Measurements from ENCODE around the gene AMZ1.

Gene AMZ1

DNA sequence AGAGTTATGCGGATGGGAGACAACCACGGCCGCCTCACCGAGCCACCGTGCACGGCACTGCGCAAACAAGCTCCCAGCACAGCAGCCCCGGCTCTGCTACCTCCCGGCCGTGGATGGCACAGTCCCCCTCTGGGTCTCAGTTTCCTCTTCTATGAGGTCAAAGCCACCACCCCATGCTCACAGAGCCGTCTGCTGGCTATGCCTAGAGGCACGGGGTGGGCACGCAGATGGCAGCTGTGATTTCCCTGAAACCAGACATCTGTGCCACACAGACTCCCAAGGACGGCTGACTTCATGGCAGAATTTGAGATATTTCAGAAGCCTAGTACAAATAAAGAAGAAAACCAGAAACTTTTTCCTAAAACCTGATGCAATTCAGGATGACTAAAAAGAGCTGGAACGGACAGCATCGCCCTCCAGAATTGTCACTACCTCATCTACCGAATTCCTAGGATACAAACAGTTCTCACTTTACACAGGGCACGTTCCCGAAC lies 73.2 kb downstream of the AMZ1 start:
- no peak overlapping the region for H3K4me3 ChIP-seq (ENCODE audit: low read depth, low read length)
- TF ChIP-seq, protein P1, sequence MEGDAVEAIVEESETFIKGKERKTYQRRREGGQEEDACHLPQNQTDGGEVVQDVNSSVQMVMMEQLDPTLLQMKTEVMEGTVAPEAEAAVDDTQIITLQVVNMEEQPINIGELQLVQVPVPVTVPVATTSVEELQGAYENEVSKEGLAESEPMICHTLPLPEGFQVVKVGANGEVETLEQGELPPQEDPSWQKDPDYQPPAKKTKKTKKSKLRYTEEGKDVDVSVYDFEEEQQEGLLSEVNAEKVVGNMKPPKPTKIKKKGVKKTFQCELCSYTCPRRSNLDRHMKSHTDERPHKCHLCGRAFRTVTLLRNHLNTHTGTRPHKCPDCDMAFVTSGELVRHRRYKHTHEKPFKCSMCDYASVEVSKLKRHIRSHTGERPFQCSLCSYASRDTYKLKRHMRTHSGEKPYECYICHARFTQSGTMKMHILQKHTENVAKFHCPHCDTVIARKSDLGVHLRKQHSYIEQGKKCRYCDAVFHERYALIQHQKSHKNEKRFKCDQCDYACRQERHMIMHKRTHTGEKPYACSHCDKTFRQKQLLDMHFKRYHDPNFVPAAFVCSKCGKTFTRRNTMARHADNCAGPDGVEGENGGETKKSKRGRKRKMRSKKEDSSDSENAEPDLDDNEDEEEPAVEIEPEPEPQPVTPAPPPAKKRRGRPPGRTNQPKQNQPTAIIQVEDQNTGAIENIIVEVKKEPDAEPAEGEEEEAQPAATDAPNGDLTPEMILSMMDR (IDR thresholded peaks at IDR 0.05; ENCODE audit: borderline replicate concordance, insufficient read depth, low read depth, low read length) = no peak

- H3K4me3 ChIP-seq (ENCODE audit: low read depth, low read length) = no peak overlapping the region
- TF ChIP-seq, protein P1 (IDR thresholded peaks at IDR 0.05; ENCODE audit: borderline replicate concordance, insufficient read depth, low read depth, low read length) = no peak
These were observed 73.9 kb downstream of the AMZ1 start for GRCh38 chr7:2761801-2762497.

DNA sequence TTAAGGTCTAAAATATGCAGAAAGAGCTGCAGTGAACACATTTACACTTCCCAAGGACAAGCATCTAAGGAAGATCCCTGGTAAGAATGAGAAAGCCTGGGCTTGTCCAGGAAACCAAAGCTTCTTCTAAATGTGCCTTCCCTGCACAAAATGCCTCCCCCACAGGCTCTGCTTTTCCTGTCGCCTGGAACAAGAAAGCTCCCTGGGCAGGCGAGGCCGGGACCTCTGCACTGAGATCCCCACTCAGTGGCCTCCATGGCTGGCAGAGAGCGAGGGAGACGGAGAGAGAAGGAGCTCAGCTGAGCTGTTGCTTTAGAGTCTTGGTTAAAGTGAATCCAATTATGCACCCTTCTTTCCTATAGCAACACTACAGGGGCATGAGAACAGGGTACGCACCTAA lies 75.6 kb downstream of the AMZ1 start:
- no peak overlapping the region for H3K4me3 ChIP-seq (ENCODE audit: low read depth, low read length)
- TF ChIP-seq, protein P1 (IDR thresholded peaks at IDR 0.05; ENCODE audit: borderline replicate concordance, insufficient read depth, low read depth, low read length) = no peak

DNA sequence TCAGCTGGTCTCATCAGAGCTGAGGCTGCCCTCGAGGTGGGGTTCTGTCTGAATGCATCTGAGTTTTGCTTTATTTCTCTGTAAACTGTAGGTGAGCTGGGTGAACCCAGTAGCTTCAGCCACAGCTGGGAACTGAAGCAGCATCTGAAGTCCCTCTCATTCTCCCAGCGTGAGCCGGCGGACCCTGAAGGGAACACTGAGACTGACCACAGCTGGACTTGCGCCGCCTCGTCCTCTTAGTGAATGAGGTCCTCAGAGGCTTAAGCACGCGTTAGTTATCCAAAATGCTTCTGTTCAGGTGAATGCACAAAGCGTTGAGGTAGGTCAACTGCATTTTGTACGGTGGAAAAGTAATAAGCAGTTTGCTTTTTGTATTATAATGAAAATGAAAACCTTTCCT lies 76.6 kb downstream of the AMZ1 start:
- TF ChIP-seq, protein P1 (IDR thresholded peaks at IDR 0.05; ENCODE audit: borderline replicate concordance, insufficient read depth, low read depth, low read length) = no peak
- no peak overlapping the region for H3K4me3 ChIP-seq (ENCODE audit: low read depth, low read length)

All from GM12875 (cell line).